ENCODE data around the gene BTBD19.
"Not testable (repeated sequence)": the region's sequence is repeated elsewhere in the genome, so short reads cannot be mapped to it uniquely, and the experiment has no call there.

BTBD19 gene

GRCh38 chr1:44811234-44811633, 2.9 kb downstream of the BTBD19 start:
- TF ChIP-seq, protein P1, sequence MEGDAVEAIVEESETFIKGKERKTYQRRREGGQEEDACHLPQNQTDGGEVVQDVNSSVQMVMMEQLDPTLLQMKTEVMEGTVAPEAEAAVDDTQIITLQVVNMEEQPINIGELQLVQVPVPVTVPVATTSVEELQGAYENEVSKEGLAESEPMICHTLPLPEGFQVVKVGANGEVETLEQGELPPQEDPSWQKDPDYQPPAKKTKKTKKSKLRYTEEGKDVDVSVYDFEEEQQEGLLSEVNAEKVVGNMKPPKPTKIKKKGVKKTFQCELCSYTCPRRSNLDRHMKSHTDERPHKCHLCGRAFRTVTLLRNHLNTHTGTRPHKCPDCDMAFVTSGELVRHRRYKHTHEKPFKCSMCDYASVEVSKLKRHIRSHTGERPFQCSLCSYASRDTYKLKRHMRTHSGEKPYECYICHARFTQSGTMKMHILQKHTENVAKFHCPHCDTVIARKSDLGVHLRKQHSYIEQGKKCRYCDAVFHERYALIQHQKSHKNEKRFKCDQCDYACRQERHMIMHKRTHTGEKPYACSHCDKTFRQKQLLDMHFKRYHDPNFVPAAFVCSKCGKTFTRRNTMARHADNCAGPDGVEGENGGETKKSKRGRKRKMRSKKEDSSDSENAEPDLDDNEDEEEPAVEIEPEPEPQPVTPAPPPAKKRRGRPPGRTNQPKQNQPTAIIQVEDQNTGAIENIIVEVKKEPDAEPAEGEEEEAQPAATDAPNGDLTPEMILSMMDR (conservative IDR thresholded peaks at IDR 0.05; ENCODE audit: low read depth, low read length): peak; percentile 5
- no peak overlapping the region for H3K4me3 ChIP-seq (ENCODE audit: low read depth, low read length)
- DNase-seq (ENCODE audit: low read depth): no peak

DNA sequence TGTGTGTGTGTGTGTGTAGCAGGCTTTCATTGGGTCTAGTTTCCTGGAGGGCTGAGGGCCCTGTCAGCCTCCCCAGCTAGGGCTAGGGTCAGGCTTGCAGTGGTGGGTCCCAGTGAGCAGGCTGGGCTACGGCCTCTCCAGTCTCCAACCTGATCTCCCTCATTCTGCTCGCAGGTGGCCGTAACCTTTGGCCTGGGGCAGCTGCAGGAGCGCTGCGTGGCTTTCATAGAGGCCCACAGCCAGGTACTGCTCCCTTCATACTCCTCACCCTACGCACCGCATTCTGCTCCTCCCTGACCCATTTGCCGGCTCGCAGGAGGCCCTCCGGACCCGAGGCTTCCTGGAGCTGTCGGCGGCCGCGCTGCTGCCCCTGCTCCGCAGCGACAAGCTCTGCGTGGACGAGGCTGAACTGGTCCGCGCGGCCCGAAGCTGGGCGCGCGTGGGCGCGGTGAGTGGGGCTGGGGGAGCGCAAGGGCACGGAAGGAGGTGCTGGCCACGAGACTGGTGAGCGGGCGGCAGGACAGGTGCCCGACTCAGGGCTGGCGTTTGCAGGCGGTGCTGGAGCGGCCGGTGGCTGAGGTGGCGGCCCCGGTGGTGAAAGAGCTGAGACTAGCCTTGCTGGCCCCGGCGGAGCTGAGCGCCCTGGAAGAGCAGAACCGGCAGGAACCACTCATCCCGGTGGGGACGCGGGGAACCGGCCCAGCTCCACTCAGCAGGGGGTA, 4.7 kb downstream of the BTBD19 start:
- TF ChIP-seq, protein P1 (conservative IDR thresholded peaks at IDR 0.05; ENCODE audit: low read depth, low read length): no peak
- peak overlapping the region; percentile 42 for H3K4me3 ChIP-seq (ENCODE audit: low read depth, low read length)
- peak; percentile 37 for DNase-seq (ENCODE audit: low read depth)

GRCh38 chr1:44815926-44816325, 7.6 kb downstream of the BTBD19 start:
- H3K4me3 ChIP-seq (ENCODE audit: low read depth, low read length); DNase-seq (ENCODE audit: low read depth): not testable (repeated sequence)

DNA sequence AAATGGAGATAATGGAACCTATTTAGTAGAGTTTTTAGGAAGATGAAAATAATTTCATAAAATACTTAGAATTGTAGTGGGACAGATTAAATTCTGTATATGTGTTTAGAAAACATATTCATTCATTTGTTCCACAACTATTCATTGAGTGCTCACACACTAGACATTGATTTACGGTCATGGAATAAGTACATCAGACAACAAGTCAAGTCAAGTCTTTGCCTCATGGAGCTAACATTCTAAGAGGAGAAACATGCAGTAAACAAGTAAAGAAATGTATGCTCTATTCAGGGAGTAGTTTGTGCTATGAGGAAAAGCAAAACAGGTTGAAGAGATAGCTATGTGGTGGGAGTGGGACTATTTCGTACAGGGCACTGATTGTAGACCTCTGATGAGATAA, 9.0 kb downstream of the BTBD19 start:
- TF ChIP-seq, protein P1 (conservative IDR thresholded peaks at IDR 0.05; ENCODE audit: low read depth, low read length): no peak
- no peak overlapping the region for H3K4me3 ChIP-seq (ENCODE audit: low read depth, low read length)
- no peak for DNase-seq (ENCODE audit: low read depth)

GRCh38 chr1:44817771-44818495, 9.6 kb downstream of the BTBD19 start:
- H3K4me3 ChIP-seq (ENCODE audit: low read depth, low read length): no peak overlapping the region
- DNase-seq (ENCODE audit: low read depth): no peak
- TF ChIP-seq, protein P1 (conservative IDR thresholded peaks at IDR 0.05; ENCODE audit: low read depth, low read length): no peak

DNA sequence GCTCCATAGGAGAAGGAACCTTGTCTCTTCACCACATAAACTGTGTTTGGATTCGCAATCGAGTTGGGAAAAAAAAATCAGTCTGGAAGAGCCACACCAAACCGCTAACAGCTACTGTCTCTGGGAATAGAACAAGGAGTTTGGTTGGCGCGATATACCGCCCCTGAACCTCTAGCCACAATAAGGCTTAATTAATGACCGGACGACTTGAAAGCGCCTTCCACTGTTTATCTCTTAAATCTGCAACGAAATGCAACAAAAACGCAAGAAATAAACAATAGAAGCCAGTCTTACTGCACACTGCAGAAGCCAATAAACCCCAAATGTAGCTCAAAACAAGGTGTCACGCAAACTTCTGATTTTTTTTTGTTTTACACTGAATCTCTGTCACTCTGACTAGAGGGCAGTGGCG, 10.9 kb downstream of the BTBD19 start:
- peak overlapping the region; percentile 38 for H3K4me3 ChIP-seq (ENCODE audit: low read depth, low read length)
- TF ChIP-seq, protein P1 (conservative IDR thresholded peaks at IDR 0.05; ENCODE audit: low read depth, low read length): no peak
- DNase-seq (ENCODE audit: low read depth): no peak

- peak overlapping the region; percentile 61 for H3K4me3 ChIP-seq (ENCODE audit: low read depth, low read length)
- TF ChIP-seq, protein P1 (conservative IDR thresholded peaks at IDR 0.05; ENCODE audit: low read depth, low read length): peak; percentile 8
- peak; percentile 94 for DNase-seq (ENCODE audit: low read depth)
These were observed 11.4 kb downstream of the BTBD19 start for GRCh38 chr1:44819608-44820327.

Data from choroid plexus epithelial cell (primary cell).